Stimulated activated naive CD4-positive, alpha-beta T cell treated with Interleukin-2 at 50 U/mL for 16 hours (primary cell): ENCODE data around the gene SPECC1.
"Not testable (repeated sequence)": the region's sequence is repeated elsewhere in the genome, so short reads cannot be mapped to it uniquely, and the experiment has no call there.

Experiments
- DNase-seq: peaks from one replicate; lab custom pipeline; 2025; lab: John Stamatoyannopoulos, UW

SPECC1 gene

DNA sequence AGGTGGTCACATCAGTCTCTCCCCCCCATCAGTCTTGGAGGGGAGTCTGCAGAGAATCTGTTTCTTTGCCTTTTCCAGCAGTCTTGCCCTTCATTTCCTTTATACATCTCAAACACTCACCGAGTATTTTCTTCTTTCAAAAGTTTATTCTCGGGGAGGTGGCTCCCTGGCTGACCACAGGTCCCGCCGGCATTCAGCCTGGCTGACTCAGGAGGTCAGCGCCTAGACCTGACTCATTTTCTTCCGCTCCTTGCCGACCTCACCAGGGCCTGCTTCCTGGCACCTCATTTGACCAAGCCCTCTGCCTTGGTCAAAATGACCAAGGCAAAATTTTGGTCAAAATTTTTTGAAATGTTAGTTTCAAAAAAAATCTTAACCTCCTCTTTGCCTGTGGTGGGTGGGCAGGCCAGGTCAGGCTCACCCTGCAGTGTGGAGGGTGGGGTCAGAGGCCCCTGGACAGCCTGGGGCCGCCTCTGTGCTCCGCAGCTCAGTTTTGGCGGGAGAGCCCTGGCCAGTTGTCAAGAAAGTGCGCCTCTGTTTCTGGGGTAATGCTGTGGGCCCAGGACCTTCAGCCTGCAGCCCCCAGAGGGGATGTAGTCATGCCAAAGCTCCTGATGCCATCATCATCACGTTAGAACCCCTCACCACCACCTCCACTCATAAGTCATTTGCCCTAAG lies 165.6 kb downstream of the SPECC1 start:
- no peak for DNase-seq

DNA sequence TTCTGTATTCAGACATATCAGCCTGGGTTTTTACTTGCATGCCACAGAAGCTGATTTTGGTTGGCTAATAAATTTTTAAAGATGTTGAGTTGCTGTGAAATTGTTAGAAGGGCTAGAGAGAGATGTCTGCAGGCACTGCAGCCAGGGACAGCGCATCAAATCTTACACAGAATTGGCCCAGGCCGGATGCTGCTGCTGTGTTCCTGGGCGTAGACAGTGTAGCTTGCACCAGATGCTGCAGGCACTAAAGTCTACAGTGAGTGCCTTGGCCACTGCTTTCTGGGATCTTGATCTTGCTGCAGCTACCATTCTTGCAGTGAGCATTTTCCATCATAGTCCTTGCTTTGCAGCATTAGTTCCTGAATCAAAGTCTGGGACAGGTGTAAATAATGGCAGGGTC lies 169.9 kb downstream of the SPECC1 start:
- no peak for DNase-seq

- no peak for DNase-seq
Measured at GRCh38 chr17:20180661-20181060, 171.5 kb downstream of the SPECC1 start.

DNA sequence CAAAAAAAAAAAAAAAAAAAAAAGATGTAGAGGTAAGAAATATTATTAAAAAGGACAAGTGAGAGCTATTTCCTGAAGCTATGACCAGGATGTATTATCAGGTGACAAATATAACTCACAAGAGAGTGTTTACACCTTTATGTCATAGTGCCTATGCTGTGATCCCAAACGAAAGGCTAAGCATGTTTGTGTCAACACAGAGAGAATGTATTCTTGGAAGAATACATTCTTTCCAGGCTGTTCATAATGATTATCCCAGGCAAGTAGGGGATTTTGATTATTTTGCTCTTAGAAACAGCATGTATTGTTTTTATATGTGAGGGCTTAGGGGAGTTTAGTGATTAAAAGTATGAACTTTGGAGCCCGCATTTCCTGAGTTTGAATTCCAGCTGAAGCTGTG lies 175.0 kb downstream of the SPECC1 start:
- no peak for DNase-seq

GRCh38 chr17:20184977-20185619 lies 175.9 kb downstream of the SPECC1 start:
- DNase-seq, result no peak

- DNase-seq, result no peak
Measured at GRCh38 chr17:20187049-20187448, 177.9 kb downstream of the SPECC1 start.

GRCh38 chr17:20189302-20189701 lies 180.1 kb downstream of the SPECC1 start:
- no peak for DNase-seq

DNA sequence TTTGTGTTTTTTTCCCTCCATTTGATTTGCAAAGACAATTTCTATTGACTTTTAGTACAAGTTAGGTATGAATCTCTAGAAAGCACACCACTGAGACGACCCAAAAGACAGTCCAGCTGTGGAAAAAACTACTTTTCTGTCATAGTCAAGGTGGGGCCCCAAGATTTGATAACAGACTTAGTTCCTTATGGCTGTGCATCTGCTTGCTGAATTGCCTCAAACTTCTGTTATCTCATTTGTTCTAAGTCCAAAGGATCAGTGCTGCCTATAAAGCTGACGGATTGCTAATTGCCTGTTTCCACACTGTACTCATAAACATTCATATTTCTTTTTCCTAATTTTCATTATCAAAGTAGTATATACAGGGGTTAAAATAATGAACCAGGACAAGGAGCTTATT lies 180.8 kb downstream of the SPECC1 start:
- DNase-seq, result no peak

GRCh38 chr17:20190605-20191004 lies 181.4 kb downstream of the SPECC1 start:
- no peak for DNase-seq

DNA sequence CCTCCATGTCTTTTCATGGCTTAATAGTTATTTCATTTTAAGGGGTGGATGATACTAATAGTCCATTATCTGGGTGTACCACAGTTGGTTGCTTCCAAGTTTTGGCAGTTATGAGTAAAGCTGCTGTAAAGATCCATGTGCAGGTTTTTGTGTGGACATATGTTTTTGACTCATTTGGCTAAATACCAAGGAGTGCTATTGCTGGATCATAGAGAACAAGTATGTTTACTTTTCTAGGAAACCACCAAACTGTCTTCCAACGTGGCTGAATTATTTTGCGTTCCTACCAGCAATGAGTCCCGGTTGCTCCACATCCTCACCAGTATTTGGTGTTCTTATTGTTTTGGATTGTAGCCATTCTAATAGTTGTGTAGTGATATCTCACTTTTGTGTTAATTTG lies 181.9 kb downstream of the SPECC1 start:
- no peak for DNase-seq

- not testable (repeated sequence) for DNase-seq
Measured at GRCh38 chr17:20196286-20196685, 187.1 kb downstream of the SPECC1 start.

DNA sequence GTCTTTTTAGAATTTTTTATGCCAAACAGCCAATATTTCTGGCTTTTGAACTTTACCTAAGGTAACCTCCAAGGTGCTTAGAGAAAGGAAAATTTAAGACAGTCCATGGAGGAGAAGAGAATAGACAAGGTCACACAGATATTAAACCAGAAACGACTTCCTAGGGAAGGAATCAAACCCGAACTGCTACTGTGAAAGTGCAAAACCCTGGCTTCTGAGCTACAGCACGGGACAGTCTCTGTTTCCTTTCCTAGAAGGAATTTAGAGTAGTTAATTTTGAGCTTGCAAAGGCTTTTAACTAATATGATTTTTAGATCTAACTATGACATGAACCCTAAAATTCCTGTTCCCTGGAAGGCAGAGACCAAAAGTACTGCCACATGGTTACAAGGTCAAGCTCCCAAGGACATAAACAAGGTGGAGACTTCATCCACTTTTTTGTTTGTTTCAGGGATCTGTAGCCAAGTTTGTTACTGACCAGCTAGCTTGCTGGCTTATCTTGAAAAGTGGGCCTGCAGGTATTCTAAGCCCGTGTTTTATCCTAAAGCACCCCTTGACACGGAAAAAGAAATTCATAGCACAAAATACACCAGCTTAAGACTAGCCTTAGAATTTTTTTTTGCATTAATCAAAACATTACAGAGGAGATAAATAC lies 188.2 kb downstream of the SPECC1 start:
- no peak for DNase-seq

- DNase-seq, result no peak
Measured at GRCh38 chr17:20200016-20200795, 191.0 kb downstream of the SPECC1 start.

GRCh38 chr17:20200865-20201458 lies 191.8 kb downstream of the SPECC1 start:
- DNase-seq, result no peak

GRCh38 chr17:20202141-20202621 lies 193.0 kb downstream of the SPECC1 start:
- DNase-seq, result no peak

GRCh38 chr17:20203018-20203417 lies 193.9 kb downstream of the SPECC1 start:
- no peak for DNase-seq

DNA sequence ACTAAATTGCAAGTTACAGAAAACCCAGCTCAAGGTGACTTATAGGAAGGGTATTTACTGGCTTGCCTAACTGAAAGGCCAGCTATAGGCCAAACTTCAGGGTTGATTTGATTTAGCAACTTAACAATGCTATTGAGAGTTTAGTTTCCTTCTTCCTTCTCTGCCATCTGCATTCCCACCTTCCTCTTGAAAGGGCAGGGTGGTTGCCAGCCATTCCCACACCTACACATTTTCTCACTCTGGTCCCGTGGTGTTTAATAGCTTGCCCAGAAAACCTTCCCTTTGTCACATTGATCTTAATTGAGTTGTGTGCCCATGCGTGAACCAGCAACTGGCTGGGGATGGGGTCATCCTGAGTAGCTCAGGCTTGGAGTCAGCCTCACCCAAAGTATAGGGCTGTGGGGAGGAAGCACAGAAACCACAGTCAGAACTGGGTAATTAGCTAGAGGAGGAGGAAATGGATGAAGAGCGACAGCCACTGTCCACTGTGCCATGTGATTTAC lies 194.7 kb downstream of the SPECC1 start:
- no peak for DNase-seq

DNA sequence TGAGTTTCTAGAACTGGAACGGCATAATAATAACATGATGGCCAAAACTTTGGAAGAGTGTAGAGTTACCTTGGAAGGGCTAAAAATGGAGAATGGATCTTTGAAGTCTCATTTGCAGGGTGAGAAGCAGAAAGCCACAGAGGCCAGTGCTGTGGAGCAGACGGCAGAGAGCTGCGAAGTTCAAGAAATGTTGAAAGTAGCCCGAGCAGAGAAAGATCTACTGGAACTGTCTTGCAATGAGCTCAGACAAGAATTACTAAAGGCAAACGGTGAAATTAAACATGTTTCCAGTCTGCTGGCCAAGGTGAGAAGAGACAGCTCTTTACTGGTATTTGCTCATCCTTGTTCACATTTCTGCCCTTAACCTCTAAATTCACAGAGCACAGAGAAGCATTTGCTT lies 196.4 kb downstream of the SPECC1 start:
- no peak for DNase-seq

GRCh38 chr17:20206068-20206467 lies 196.9 kb downstream of the SPECC1 start:
- no peak for DNase-seq

GRCh38 chr17:20206591-20206990 lies 197.4 kb downstream of the SPECC1 start:
- DNase-seq, result no peak

GRCh38 chr17:20207262-20207985 lies 198.3 kb downstream of the SPECC1 start:
- no peak for DNase-seq
